ENCODE measurements around the gene GOLGA7B.

GOLGA7B gene

GRCh38 chr10:97805096-97805884, 44.4 kb upstream of the GOLGA7B start:
- no peaks in the 10 kb centered on the region for H3K36me3 ChIP-seq (ENCODE audit: control insufficient read depth in 2 of 2, insufficient read depth in 1 of 2, low read length in 2 of 2)
- H3K9me3 ChIP-seq (ENCODE audit: control insufficient read depth, insufficient read depth, low read depth, low read length) = no peaks in the 10 kb centered on the region
- H3K4me3 ChIP-seq (ENCODE audit: low read depth, low read length) = no peak overlapping the region
- CTCF ChIA-PET = interaction anchor here (0.6 to 4.2 kb wide), 3 partner anchors 13 to 78 kb away, joined by 3 to 18 read pairs (median 4); no protein-coding TSS in a partner anchor
- TF ChIP-seq ZNF513 (tag by site-specific recombination; IDR thresholded peaks at IDR 0.05) (no peak), ZSCAN30 (tag by site-specific recombination; IDR thresholded peaks at IDR 0.05) (no peak), ZFP37 (tag by site-specific recombination; IDR thresholded peaks at IDR 0.05) (no peak), WT1 (tag by site-specific recombination; IDR thresholded peaks at IDR 0.05) (no peak), ZBTB7A (tag by site-specific recombination; IDR thresholded peaks at IDR 0.05; ENCODE audit: low read depth) (no peak), ZNF302 (tag by site-specific recombination; IDR thresholded peaks at IDR 0.05; ENCODE audit: low read depth) (no peak), PBX3 (CRISPR knock-in tag; IDR thresholded peaks at IDR 0.05) (no peak), ZNF629 (tag by site-specific recombination; IDR thresholded peaks at IDR 0.05) (no peak), ZNF248 (tag by site-specific recombination; IDR thresholded peaks at IDR 0.05) (no peak), ZBTB17 (tag by site-specific recombination; IDR thresholded peaks at IDR 0.05) (no peak), ZXDB (tag by site-specific recombination; IDR thresholded peaks at IDR 0.05) (no peak)
- no peaks in the 10 kb centered on the region for H3K4me1 ChIP-seq (ENCODE audit: control insufficient read depth, insufficient read depth, low read length)
- H3K27ac ChIP-seq (ENCODE audit: extremely low read depth, low read depth, low read length) = no peak overlapping the region
- POLR2A ChIA-PET = interaction anchor here (0.6 kb wide), 1 partner anchor 59 kb away, joined by 6 read pairs; no protein-coding TSS in a partner anchor

GRCh38 chr10:97805949-97806348, 43.7 kb upstream of the GOLGA7B start:
- H3K36me3 ChIP-seq (ENCODE audit: control insufficient read depth in 2 of 2, insufficient read depth in 1 of 2, low read length in 2 of 2) = no peaks in the 10 kb centered on the region

GRCh38 chr10:97810446-97810845, 39.2 kb upstream of the GOLGA7B start:
- H3K4me3 ChIP-seq (ENCODE audit: low read depth, low read length) = no peak overlapping the region
- no peaks in the 10 kb centered on the region for H3K9me3 ChIP-seq (ENCODE audit: control insufficient read depth, insufficient read depth, low read depth, low read length)
- peak; percentile 82 for TF ChIP-seq ZBTB17 (tag by site-specific recombination; IDR thresholded peaks at IDR 0.05)
- no peak for TF ChIP-seq BCL6B (tag by site-specific recombination; IDR thresholded peaks at IDR 0.05)
- no peak for TF ChIP-seq ZNF138 (tag by site-specific recombination; IDR thresholded peaks at IDR 0.05; ENCODE audit: borderline replicate concordance)
- no peak for TF ChIP-seq ZNF664 (tag by site-specific recombination; IDR thresholded peaks at IDR 0.05)
- no peak overlapping the region for H3K27ac ChIP-seq (ENCODE audit: extremely low read depth, low read depth, low read length)
- ChIA-PET POLR2A (no interaction called here), CTCF (interaction anchor here (1.3 kb wide), 1 partner anchor 18 kb away, joined by 12 read pairs; no protein-coding TSS in a partner anchor)
- H3K4me1 ChIP-seq (ENCODE audit: control insufficient read depth, insufficient read depth, low read length) = no peaks in the 10 kb centered on the region
- H3K36me3 ChIP-seq (ENCODE audit: control insufficient read depth in 2 of 2, insufficient read depth in 1 of 2, low read length in 2 of 2) = no peaks in the 10 kb centered on the region

More at GRCh38 chr10:97805949-97806348, 43.7 kb upstream of the GOLGA7B start:
- no peaks in the 10 kb centered on the region for H3K9me3 ChIP-seq (ENCODE audit: control insufficient read depth, insufficient read depth, low read depth, low read length)
- ChIA-PET POLR2A (interaction anchor here (0.6 kb wide), 1 partner anchor 60 kb away, joined by 6 read pairs; no protein-coding TSS in a partner anchor), CTCF (interaction anchor here (1.2 to 4.2 kb wide), 2 partner anchors 14 to 55 kb away, joined by 4 to 18 read pairs; no protein-coding TSS in a partner anchor)
- TF ChIP-seq ZNF791 (tag by site-specific recombination; IDR thresholded peaks at IDR 0.05) (no peak), KLF7 (tag by site-specific recombination; IDR thresholded peaks at IDR 0.05; ENCODE audit: borderline replicate concordance) (no peak), ZNF302 (tag by site-specific recombination; IDR thresholded peaks at IDR 0.05; ENCODE audit: low read depth) (no peak), GLI4 (tag by site-specific recombination; IDR thresholded peaks at IDR 0.05) (no peak)
- H3K4me1 ChIP-seq (ENCODE audit: control insufficient read depth, insufficient read depth, low read length) = no peaks in the 10 kb centered on the region
- H3K27ac ChIP-seq (ENCODE audit: extremely low read depth, low read depth, low read length) = no peak overlapping the region
- no peak overlapping the region for H3K4me3 ChIP-seq (ENCODE audit: low read depth, low read length)

Measured in HEK293 (cell line).